Measurements from ENCODE around the gene SPATA1. TPM values are rescaled to one million over a fixed set of nuclear protein-coding genes. Genes with fewer than 3 reads are reported as not detected.

The SPATA1 gene
- total and polyA plus RNA-seq, 2 of the 4 experiments (the other 2 are of a cell fraction) = under 0.01 to 0.56 TPM

GRCh38 chr1:84598418-84598817 lies 92.2 kb downstream of the SPATA1 start:
- H3K27me3 ChIP-seq (ENCODE audit: control insufficient read depth, insufficient read depth, low read length) = no peaks in the 10 kb centered on the region
- no TSS peak for BruUV-seq (replicated peaks)
- H3K79me1 ChIP-seq (ENCODE audit: low read depth in 1 of 2, low read length in 2 of 2) = no peaks in the 10 kb centered on the region
- H4K91ac ChIP-seq (ENCODE audit: insufficient read depth, low read depth, low read length) = peak overlapping the region; percentile 55
- CTCF ChIA-PET = interaction anchor here (1.6 kb wide), 1 partner anchor 15 kb away, joined by 3 read pairs; no protein-coding TSS in a partner anchor
- in situ Hi-C loops (cut with MboI; ENCODE audit: low sequenced_read_pairs) (no loop called here), dilution Hi-C loops (cut with HindIII; ENCODE audit: low sequenced_read_pairs, unreplicated experiment) (no loop called here), intact Hi-C loops (cut with micrococcal nuclease) (no loop called here)
- H3K23ac ChIP-seq (ENCODE audit: low read depth, low read length) = 0 out of 2 replicates have a peak overlapping the region, but pooled peaks have one; percentile 25
- H4K5ac ChIP-seq (ENCODE audit: low read depth, low read length) = peak overlapping the region; percentile 22; the same call in 1 of the 2 replicates
- peak overlapping the region in 1 of 2 experiments; percentile 83; a peak in 2 of 4 replicates for H4K8ac ChIP-seq (ENCODE audit: low read depth in 2 of 2, low read length in 2 of 2)
- peak; percentile 57 for DNase-seq
- no peaks in the 10 kb centered on the region for H3K36me3 ChIP-seq (ENCODE audit: control insufficient read depth, insufficient read depth, low read length)
- peak overlapping the region; percentile 61 for H2AK9ac ChIP-seq (replicated peaks; ENCODE audit: low read depth, low read length, poor library complexity)
- H3K9me1 ChIP-seq (ENCODE audit: insufficient read depth, low read length) = peaks cover 11% of the 10 kb centered on the region
- H3K27ac ChIP-seq (ENCODE audit: insufficient read depth, low read length) = peak overlapping the region; percentile 59; the same call in 1 of the 2 replicates
- peak overlapping the region; percentile 64 for H2AFZ ChIP-seq (replicated peaks; ENCODE audit: low read length, poor library complexity)
- peak overlapping the region; percentile 69 for H2BK20ac ChIP-seq (ENCODE audit: low read depth, low read length)
- H2AK5ac ChIP-seq (ENCODE audit: low read depth, low read length) = 0 out of 2 replicates have a peak overlapping the region, but pooled peaks have one; percentile 10
- H2BK120ac ChIP-seq (ENCODE audit: low read depth, low read length) = peak overlapping the region; percentile 84
- no CpG with 5 or more reads among the region's 3 CpGs for WGBS, 2 experiments (ENCODE audit: extremely low coverage in 2 of 2, insufficient read length in 1 of 2)
- H3K4me1 ChIP-seq (ENCODE audit: control insufficient read depth, insufficient read depth, low read length) = peaks cover 15% of the 10 kb centered on the region
- no peak overlapping the region for H3K9ac ChIP-seq (ENCODE audit: low read depth, low read length)
- no peak for TF ChIP-seq CEBPB (IDR thresholded peaks at IDR 0.05; ENCODE audit: low read depth, low read length)
- TF ChIP-seq BHLHE40 (IDR thresholded peaks at IDR 0.05; ENCODE audit: low read depth, low read length) = no peak
- no peak for TF ChIP-seq RCOR1 (IDR thresholded peaks at IDR 0.05; ENCODE audit: insufficient replicate concordance, low read length)
- no peak for TF ChIP-seq SMC3 (IDR thresholded peaks at IDR 0.05; ENCODE audit: low read depth, low read length)
- no peak for TF ChIP-seq MAZ (IDR thresholded peaks at IDR 0.05; ENCODE audit: borderline replicate concordance, low read depth, low read length)
- H3K18ac ChIP-seq (ENCODE audit: low read depth, low read length) = peak overlapping the region; percentile 22; the same call in 1 of the 2 replicates
- POLR2A ChIA-PET (ENCODE audit: unreplicated experiment) = no interaction called here
- H3K4ac ChIP-seq (ENCODE audit: low read depth, low read length) = peak overlapping the region; percentile 70
- H2BK15ac ChIP-seq (ENCODE audit: low read depth, low read length) = peak overlapping the region; percentile 89; the same call in 1 of the 3 replicates
- ATAC-seq (ENCODE audit: low read depth) = no peak
- H3K4me2 ChIP-seq (ENCODE audit: low read depth, low read length) = peak overlapping the region; percentile 83
- H3K56ac ChIP-seq (ENCODE audit: extremely low read depth, insufficient read depth, low read length) = peak overlapping the region; percentile 54; the same call in 1 of the 2 replicates
- no peak overlapping the region for H3K4me3 ChIP-seq (ENCODE audit: insufficient read depth, low read depth, low read length)
- peak overlapping the region; percentile 54; the same call in 1 of the 2 replicates for H3K14ac ChIP-seq (replicated peaks; ENCODE audit: low read depth, low read length)
- no peaks in the 10 kb centered on the region for H3K9me3 ChIP-seq (ENCODE audit: control insufficient read depth, insufficient read depth, low read length)
- H2BK5ac ChIP-seq (ENCODE audit: low read depth, low read length, poor library complexity, severe bottlenecking) = peak overlapping the region; percentile 89
- no peaks in the 10 kb centered on the region for H4K20me1 ChIP-seq (ENCODE audit: insufficient read depth, low read length)
